T-helper 9 cell (primary cell): ENCODE results near the gene CACNB4.
A peak's percentile ranks its signal among the peaks of the same experiment; 100 is the strongest.
"Not testable (repeated sequence)": the region's sequence is repeated elsewhere in the genome, so short reads cannot be mapped to it uniquely, and the experiment has no call there.

Experiments
- DNase-seq: peaks from one replicate; pipeline ENCODE4 v3.0.0-alpha.2; 2020

The CACNB4 gene

GRCh38 chr2:152016181-152017120 is 82.4 kb downstream of the CACNB4 start:
- DNase-seq: no peak

- DNase-seq: no peak
Observed at GRCh38 chr2:152015552-152015951, 83.3 kb downstream of the CACNB4 start.

GRCh38 chr2:152012697-152013096 is 86.1 kb downstream of the CACNB4 start:
- no peak for DNase-seq

DNA sequence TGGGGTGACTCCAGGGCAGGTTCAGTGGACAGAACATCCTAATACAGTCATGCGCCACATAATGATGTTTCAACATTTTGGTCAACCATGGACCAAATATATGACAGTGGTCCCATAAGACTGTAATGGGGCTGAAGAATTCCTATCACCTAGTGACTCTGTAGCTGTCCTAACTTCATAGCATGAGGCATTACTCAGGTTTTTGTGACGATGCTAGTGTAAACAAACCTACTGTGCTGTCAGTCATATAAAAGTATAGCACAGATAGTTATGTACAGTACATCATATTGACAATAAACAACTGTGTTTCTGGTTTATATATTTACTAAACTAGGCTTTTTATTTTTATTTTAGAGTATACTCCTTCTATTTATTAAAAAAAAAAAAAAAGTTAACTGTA is 87.1 kb downstream of the CACNB4 start:
- DNase-seq: no peak

DNA sequence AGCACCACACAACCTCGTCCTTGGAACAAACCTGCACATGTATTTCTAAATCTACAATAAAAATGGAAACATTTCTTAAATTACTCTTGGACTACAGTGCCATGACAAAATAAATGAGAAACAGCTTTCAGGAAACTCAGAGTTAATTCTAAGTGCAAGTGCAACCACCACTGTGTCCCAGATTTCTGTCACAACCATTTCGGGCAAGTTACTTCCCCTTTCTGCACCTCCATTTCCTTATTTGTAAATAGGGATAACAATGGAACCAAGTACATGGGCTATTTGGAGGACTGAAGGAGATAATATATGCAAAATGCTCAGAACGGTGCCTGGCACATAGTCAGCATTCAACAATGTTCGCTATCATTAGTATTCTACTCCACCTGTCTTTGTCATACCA is 93.2 kb downstream of the CACNB4 start:
- no peak for DNase-seq

- DNase-seq: not testable (repeated sequence)
Observed at GRCh38 chr2:152003283-152003682, 95.6 kb downstream of the CACNB4 start.

GRCh38 chr2:151999053-151999452 is 99.8 kb downstream of the CACNB4 start:
- DNase-seq: peak; percentile 28

GRCh38 chr2:151996243-151997003 is 102.4 kb downstream of the CACNB4 start:
- no peak for DNase-seq

- no peak for DNase-seq
Observed at GRCh38 chr2:151995161-151995557, 103.7 kb downstream of the CACNB4 start.

DNA sequence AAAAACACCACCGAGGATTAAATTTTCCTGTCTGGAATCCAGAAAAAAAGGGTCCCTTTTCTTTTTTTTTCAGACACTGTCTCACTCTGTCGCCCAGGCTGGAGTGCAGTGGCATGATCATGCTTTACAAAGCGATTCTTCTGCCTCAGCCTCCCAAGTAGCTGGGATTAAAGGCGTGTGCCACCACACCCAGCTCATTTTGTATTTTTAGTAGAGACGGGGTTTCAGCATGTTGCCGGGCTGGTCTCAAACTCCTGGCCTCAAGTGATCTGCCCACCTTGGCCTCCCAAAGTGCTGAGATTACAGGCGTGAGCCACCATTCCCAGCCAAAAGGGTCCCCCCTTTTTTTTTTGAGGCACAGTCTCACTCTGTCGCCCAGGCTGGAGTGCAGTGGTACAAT is 104.7 kb downstream of the CACNB4 start:
- DNase-seq: not testable (repeated sequence)

DNA sequence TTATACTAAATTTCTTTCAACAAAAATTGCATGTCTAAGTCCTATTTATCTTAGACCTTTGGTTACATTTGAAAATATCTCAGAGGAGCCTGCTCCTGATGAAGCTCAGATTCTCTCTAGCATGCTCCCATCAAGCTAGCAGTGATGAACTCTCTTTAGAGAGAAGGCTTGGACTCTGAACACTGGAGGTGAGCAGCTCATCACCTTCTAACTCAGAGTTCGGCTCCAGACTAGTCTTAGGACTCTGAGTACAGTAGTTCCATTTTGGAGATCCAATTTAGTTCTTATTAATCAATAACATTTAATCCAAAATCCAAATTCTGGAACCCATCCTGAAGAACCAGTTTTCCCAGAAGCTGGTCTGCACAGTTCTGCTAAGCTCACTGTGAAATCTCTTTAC is 107.8 kb downstream of the CACNB4 start:
- DNase-seq: no peak

DNA sequence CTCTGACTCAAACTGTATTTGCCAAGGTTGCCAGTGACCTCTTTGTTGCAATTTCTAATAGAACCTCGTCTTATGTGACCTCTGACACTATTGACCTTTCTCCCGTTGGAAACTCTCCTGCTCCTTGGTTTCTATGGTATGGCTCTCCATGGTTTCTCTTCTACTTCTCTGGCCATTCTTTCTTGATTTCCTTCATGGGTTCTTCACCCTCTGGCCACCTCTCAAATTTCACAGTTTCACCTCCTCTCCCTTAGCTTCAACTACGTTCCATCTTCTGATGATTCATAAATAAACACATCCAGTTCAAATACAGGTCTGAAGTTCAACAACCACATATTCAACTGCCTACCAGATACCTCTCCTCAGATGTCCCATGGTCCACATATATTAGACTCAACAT is 109.5 kb downstream of the CACNB4 start:
- no peak for DNase-seq

- no peak for DNase-seq
Observed at GRCh38 chr2:151987484-151987883, 111.4 kb downstream of the CACNB4 start.

DNA sequence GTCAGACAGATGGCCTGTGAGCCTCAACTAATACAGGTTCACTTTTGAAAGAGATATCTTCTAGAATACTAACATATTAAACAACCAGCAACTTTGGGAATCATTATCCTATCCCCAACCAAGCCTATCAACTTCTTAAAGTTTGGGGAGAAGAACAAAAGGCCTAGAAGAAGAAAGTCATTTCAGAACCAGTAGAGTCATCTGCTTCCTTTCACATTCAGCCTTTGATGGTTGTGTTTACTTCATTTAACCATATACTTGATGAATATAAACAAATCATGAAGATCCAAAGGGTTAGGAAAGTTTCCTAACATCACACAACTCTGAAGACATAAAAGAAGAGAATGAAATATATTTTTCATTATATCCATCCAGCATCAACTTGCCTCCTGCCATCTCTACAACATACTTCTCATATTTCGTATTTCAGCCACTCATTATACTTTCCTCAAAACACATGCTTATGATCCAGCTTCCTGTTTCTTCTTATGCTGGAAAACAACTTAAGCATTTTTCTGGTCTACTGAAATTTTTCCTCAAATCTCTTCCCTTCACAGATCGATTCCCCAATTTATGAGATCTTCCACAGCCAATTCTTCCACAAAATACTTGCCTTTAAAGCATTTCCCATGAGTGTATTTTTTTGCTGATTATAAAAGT is 114.3 kb downstream of the CACNB4 start:
- DNase-seq: no peak

DNA sequence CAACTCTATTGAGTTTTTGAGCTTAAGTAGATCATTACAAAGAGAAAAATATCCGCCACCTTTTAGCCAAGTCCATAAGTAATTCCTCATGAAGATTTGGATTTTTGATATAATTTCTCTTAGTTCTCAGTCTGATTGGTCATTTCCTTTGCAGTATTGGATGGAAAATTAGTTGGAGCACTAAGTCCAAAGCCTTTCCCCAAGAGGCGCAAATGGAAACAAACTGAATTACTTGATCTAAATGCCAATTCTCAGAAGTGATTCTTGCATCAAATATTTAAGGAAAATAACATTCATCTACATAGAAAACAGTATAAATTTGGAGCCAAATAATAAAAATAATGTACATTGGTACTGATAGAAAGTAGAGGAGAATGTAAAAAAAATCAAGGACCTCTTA is 115.6 kb downstream of the CACNB4 start:
- DNase-seq: no peak

GRCh38 chr2:151981886-151982285 is 117.0 kb downstream of the CACNB4 start:
- no peak for DNase-seq

- DNase-seq: no peak
Observed at GRCh38 chr2:151979694-151980093, 119.2 kb downstream of the CACNB4 start.

DNA sequence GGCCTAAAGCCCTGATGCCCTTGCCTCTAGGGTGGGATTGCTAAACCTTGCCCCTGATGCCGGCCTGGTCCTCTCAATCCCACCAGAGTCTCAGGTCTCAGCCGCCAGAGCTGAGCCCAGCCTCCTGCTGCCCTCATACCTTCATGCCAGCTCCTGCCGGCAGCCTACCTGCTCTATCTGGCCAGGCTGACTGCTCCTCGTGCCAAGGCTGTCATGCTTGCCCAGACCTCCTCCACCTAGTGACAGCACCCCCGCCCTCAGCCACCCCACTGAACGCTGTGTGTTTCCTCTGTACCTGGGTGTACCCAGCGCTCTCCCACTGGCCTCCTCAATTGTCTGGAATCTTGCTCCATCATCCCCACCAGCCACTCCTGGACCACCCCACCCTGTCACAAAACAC is 120.1 kb downstream of the CACNB4 start:
- DNase-seq: no peak

DNA sequence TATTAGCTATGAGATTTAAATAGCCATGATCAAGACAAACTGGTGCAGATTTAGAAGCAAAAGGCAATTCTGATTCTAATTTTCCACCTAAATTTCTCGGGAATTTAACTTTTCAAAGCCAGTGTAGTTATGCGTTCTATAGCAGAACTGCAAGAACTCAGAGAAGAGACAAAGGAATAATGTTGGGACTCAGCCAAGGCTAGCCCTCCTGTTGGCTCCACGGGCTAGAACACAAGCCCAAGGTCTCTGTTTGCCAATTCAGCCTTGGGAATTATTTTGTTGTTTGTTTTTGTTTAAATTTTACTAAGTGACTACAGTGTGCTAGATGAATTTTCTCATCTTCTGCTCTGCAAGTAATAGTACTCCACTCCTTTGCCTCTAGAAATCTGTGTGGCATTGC is 121.2 kb downstream of the CACNB4 start:
- no peak for DNase-seq

DNA sequence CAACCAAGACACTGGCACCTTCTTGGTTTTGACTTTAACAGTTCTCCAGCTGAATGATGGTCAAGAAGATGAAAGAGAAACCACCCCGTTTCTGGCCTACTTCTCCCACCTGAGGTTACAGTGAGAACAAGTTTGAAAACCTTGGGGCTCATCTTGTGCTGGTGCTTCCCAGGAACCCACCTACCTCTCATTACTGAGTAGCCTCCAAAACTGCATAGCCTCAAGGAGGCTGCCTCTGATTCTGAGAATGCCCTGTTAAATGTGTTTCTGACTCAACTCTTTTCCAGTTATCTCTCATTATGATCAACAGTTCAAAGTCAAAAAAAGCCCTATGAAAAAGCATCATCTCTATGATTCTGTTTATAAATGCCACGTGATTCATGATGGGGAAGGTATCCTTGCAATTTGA is 121.9 kb downstream of the CACNB4 start:
- DNase-seq: no peak

GRCh38 chr2:151975460-151976414 is 123.1 kb downstream of the CACNB4 start:
- no peak for DNase-seq

DNA sequence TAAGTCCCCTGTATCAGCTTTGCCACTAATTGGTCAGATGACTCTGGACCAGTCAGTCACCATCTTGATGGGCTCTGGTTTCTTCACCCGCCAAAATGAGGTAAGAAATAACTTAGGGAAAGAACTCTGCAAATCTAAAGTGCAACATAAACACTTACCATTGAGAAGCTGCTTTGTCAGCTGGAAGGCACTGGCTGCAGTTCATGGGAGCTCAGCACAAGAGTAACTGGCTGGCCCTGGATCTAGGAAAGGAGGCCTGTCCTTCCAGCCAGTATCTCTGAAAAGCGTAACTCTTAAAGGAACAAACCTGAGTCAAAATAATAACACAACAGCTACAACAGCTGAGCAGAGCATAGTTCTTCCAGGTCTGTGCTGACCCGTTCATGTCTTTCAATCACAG is 123.9 kb downstream of the CACNB4 start:
- DNase-seq: no peak
